ENCODE measurements around the gene MICA.

The MICA gene

GRCh38 chr6:31403283-31404060 is at the start of gene MICA:
Gene MICA, plus strand, starts transcription at chr6:31403595. Its CDS starts 38 bp downstream, at chr6:31403633.
- TF ChIP-seq, protein P1, sequence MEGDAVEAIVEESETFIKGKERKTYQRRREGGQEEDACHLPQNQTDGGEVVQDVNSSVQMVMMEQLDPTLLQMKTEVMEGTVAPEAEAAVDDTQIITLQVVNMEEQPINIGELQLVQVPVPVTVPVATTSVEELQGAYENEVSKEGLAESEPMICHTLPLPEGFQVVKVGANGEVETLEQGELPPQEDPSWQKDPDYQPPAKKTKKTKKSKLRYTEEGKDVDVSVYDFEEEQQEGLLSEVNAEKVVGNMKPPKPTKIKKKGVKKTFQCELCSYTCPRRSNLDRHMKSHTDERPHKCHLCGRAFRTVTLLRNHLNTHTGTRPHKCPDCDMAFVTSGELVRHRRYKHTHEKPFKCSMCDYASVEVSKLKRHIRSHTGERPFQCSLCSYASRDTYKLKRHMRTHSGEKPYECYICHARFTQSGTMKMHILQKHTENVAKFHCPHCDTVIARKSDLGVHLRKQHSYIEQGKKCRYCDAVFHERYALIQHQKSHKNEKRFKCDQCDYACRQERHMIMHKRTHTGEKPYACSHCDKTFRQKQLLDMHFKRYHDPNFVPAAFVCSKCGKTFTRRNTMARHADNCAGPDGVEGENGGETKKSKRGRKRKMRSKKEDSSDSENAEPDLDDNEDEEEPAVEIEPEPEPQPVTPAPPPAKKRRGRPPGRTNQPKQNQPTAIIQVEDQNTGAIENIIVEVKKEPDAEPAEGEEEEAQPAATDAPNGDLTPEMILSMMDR (IDR thresholded peaks at IDR 0.05; ENCODE audit: extremely low read depth, missing control alignments): no peak
- peak; percentile 92 for DNase-seq (ENCODE audit: low spot score)

DNA sequence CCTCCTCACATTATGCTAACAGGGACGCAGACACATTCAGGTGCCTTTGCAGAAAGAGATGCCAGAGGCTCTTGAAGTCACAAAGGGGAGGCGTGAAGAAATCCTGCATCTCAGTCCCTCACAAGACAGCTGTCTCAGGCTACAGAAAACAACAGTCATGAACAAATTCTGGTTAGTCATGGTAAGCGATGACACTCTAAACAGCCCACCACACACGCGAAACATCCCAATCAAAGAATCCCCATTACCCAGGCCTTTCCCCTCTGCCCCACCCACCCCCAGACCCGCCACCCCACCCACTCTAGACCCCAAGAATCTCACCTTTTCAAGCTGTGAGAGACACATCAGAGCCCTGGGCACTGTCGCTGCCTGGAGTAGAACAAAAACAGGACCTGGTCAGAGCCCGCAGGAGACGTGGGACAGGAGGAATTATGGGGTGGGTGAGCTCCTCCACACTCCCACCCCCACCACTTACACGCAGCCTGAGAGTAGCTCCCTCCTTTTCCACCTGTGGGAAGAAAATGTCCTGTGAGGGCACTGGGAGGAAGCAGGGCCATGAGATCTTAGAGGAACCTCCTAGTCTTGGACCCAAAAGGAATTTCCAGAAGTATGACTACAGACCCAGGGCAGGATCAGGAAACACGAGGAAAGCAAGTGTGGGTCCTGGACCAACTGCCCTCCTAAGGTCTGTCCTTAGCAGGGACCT is 49.1 kb upstream of the MICA start:
- TF ChIP-seq, protein P1 (IDR thresholded peaks at IDR 0.05; ENCODE audit: extremely low read depth, missing control alignments): no peak
- no peak for DNase-seq (ENCODE audit: low spot score)

DNA sequence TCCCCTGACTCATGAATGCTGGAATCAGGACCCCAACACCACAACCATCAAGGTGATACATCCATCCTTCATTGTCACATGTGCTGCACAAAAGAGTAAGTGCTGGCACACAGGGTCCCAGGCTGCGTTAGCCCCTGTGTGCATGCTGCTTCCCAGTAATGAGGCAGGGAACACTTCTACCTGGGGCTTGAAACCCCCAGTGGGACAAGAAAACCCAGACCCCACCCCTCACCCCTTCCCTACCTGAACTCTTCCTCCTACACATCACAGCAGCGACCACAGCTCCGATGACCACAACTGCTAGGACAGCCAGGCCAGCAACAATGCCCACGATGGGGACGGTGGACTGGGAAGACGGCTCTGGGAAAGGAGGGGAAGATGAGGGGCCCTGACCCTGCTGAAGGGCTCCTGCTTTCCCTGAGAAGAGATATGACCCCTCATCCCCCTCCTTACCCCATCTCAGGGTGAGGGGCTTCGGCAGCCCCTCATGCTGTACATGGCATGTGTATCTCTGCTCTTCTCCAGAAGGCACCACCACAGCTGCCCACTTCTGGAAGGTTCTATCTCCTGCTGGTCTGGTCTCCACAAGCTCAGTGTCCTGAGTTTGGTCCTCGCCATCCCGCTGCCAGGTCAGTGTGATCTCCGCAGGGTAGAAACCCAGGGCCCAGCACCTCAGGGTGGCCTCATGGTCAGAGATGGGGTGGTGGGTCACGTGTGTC is 48.4 kb upstream of the MICA start:
- TF ChIP-seq, protein P1 (IDR thresholded peaks at IDR 0.05; ENCODE audit: extremely low read depth, missing control alignments): no peak
- DNase-seq (ENCODE audit: low spot score): no peak

DNA sequence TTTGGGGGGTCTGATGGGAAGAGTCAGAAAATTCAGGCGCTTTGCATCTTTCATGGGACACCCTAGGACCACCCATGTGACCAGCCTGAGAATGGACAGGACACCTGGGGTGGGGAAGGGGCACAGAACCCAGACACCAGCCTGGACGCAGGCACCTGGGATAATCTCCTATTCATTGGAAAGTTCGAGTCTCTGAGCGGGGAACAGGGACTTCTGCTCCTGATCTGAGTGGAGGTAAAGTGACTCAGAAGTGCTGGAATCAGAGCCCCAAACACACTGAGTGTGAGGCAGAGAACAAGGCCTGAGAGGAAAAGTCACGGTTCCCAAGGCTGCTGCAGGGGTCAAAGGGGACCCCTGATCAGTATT is 47.8 kb upstream of the MICA start:
- TF ChIP-seq, protein P1 (IDR thresholded peaks at IDR 0.05; ENCODE audit: extremely low read depth, missing control alignments): no peak
- no peak for DNase-seq (ENCODE audit: low spot score)

DNA sequence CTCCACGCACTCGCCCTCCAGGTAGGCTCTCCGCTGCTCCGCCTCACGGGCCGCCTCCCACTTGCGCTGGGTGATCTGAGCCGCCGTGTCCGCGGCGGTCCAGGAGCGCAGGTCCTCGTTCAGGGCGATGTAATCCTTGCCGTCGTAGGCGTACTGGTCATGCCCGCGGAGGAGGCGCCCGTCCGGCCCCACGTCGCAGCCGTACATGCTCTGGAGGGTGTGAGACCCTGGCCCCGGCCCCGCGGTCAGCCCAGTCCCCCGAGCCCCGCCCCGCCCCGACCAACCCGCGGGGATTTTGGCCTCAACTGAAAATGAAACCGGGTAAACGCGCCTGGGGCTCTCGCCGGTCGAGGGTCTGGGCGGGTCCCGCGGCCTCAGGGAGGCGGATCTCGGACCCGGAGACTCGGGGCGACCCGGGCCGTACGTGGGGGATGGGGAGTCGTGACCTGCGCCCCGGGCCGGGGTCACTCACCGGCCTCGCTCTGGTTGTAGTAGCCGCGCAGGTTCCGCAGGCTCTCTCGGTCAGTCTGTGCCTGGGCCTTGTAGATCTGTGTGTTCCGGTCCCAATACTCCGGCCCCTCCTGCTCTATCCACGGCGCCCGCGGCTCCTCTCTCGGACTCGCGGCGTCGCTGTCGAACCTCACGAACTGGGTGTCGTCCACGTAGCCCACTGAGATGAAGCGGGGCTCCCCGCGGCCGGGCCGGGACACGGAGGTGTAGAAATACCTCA is 47.0 kb upstream of the MICA start:
- TF ChIP-seq, protein P1 (IDR thresholded peaks at IDR 0.05; ENCODE audit: extremely low read depth, missing control alignments): no peak
- peak; percentile 58 for DNase-seq (ENCODE audit: low spot score)

DNA sequence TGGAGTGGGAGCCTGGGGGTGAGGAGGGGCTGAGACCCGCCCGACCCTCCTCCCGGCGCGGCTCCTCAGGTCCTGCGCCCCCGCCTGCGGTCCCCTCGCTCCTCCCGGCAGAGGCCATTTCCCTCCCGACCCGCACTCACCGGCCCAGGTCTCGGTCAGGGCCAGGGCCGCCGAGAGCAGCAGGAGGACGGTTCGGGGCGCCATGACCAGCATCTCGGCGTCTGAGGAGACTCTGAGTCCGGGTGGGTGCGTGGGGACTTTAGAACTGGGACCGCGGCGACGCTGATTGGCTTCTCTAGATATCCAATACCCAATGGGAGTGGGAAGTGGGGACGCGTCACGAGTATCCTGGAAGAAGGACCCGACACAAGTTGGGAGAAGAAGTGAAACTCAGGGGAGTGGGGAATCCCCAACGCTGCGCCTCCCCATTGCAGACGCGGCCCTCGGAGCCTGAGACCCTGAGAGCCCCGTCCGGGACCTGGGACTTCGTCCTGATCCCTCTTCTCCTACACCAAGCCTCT is 46.4 kb upstream of the MICA start, which contains the start of gene HLA-B:
TSS of gene HLA-B (minus strand) at position 234 of the 521 bp plus-strand sequence. CDS start at position 213, 21 bp downstream.
- DNase-seq (ENCODE audit: low spot score): peak; percentile 91
- TF ChIP-seq, protein P1 (IDR thresholded peaks at IDR 0.05; ENCODE audit: extremely low read depth, missing control alignments): no peak
